Spinal cord (tissue), 10 donors: ENCODE measurements around the gene EFNA3. TPM values are rescaled to one million over a fixed set of nuclear protein-coding genes. Genes with fewer than 3 reads are reported as not detected.
A peak's percentile ranks its signal among the peaks of the same experiment; 100 is the strongest.

Experiments used
- DNase-seq, 6 donors: peaks; one replicate each; pipeline versions ENCODE4 v3.0.0 to v3.0.0-alpha.2; 2013 to 2015; ENCODE audit warnings: low spot score in 6 of 6, low read depth in 4 of 6
- H3K27ac ChIP-seq: one replicate; pipeline ENCODE4 v1.5.1; 2013; ENCODE audit warnings: low read depth, low read length, control low read depth
- H3K27me3 ChIP-seq: one replicate; pipeline ENCODE4 v1.6.1; 2013; ENCODE audit warnings: low read length; ENCODE audit not compliant: control insufficient read depth, insufficient read depth
- H3K36me3 ChIP-seq: one replicate; pipeline ENCODE4 v1.6.1; 2013; ENCODE audit warnings: low read length; ENCODE audit not compliant: control insufficient read depth, insufficient read depth
- H3K4me1 ChIP-seq: one replicate; pipeline ENCODE4 v1.6.1; 2013; ENCODE audit warnings: low read length; ENCODE audit not compliant: control insufficient read depth, insufficient read depth
- H3K4me3 ChIP-seq: one replicate; pipeline ENCODE4 v1.5.1; 2013; ENCODE audit warnings: low read depth, low read length, control low read depth
- H3K9me3 ChIP-seq: one replicate; pipeline ENCODE4 v1.6.1; 2013; ENCODE audit warnings: low read length; ENCODE audit not compliant: control insufficient read depth, insufficient read depth
- WGBS: methylation state at CpG from one replicate; pipeline ENCODE4 v1.1.5; 2013; ENCODE audit warnings: missing lambda C conversion rate; ENCODE audit not compliant: insufficient coverage; 5-methylcytosine and 5-hydroxymethylcytosine counted together
- polyA plus RNA-seq, 2 donors: library from polyadenylated mRNA; unstranded; fragments of 120-200 nt; gene quantifications; one replicate each; pipeline ENCODE4 v1.2.1, GENCODE V29; 2013; ENCODE audit not compliant: insufficient read length in 2 of 2
- total RNA-seq, 2 donors: library from RNA; depleted of rRNA in 1 of 2; stranded (reverse); fragments of 120-200 nt in 1 of 2; fragments of >200 nt in 1 of 2; gene quantifications; one replicate each; pipeline versions ENCODE4 v1.2.3 to v1.2.4, GENCODE V29; 2013 to 2014
- donor health status: healthy.

EFNA3 gene
- total and polyA plus RNA-seq, 4 donors, result 12.3 to 50.6 (median 30.1) TPM

- no peak overlapping the region for H3K27ac ChIP-seq
- H3K9me3 ChIP-seq, result no peaks in the 10 kb centered on the region
- peak in 3 of 6 donors; percentile 51 to 90 (median 90) for DNase-seq
- H3K27me3 ChIP-seq, result no peaks in the 10 kb centered on the region
- H3K36me3 ChIP-seq, result peaks cover 17% of the 10 kb centered on the region
- no peak overlapping the region for H3K4me3 ChIP-seq
- WGBS, result 25% methylated on average over 19 of the region's 29 CpGs
- peaks cover 29% of the 10 kb centered on the region for H3K4me1 ChIP-seq
Measured at GRCh38 chr1:155091071-155092051, 12.7 kb downstream of the EFNA3 start.

DNA sequence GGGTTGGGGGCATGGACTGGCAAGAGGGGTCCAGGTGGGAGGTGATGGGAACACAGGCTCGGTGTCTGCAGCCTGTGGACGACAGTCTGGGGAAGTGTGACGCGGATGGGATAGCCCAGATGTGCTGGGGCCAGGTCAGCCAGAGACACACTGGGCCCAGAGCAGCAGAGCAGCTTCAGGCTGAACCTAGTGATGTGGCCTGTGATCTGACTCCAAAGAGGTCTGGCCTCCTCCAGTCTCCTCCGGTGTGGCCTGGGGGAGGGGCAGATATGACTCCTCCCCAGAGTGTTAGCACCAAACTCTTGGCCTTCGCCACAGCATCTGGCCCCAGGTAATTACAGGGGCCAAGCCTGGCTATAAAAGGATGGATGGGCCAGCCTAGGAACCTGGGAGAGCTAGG, 13.5 kb downstream of the EFNA3 start:
- Histone ChIP-seq H3K4me3 (no peak overlapping the region), H3K36me3 (peaks cover 9% of the 10 kb centered on the region), H3K4me1 (peaks cover 24% of the 10 kb centered on the region), H3K27me3 (no peaks in the 10 kb centered on the region), H3K9me3 (no peaks in the 10 kb centered on the region), H3K27ac (no peak overlapping the region)
- DNase-seq, result no peak
- 84% methylated on average over 6 of the region's 6 CpGs for WGBS

DNA sequence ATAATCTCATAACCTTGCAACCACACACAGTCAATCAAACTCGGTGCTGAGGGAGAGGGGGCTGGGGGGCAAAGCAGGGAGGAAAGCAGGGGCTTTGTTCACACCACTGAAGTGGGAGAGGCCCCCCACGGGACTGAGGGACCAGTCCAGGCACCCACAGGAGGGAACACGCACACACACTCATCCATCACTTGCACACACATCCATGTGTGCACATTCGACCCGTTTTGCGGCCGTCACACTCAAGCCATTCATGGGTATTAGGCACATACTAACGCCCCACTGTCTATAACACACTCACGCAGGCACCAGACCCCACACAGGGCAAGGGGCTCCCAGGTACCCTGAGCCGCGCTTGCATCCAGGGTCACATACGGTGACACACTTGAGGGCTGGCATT, 14.0 kb downstream of the EFNA3 start:
- Histone ChIP-seq H3K4me3 (no peak overlapping the region), H3K27ac (no peak overlapping the region), H3K27me3 (no peaks in the 10 kb centered on the region), H3K36me3 (peaks cover 5% of the 10 kb centered on the region), H3K9me3 (no peaks in the 10 kb centered on the region), H3K4me1 (peaks cover 24% of the 10 kb centered on the region)
- no peak for DNase-seq
- WGBS, result 79% methylated on average over 12 of the region's 12 CpGs

- Histone ChIP-seq H3K27me3 (no peaks in the 10 kb centered on the region), H3K9me3 (no peaks in the 10 kb centered on the region), H3K27ac (peak overlapping the region; percentile 86), H3K4me1 (peaks cover 24% of the 10 kb centered on the region), H3K4me3 (no peak overlapping the region), H3K36me3 (peaks cover 5% of the 10 kb centered on the region)
- 19% methylated on average over 10 of the region's 13 CpGs for WGBS
- peak in 3 of 6 donors; percentile 60 to 93 (median 91) for DNase-seq
Measured at GRCh38 chr1:155093911-155094621, 15.4 kb downstream of the EFNA3 start.

GRCh38 chr1:155094622-155094948, 15.9 kb downstream of the EFNA3 start:
- peaks cover 5% of the 10 kb centered on the region for H3K36me3 ChIP-seq
- peak overlapping the region; percentile 86 for H3K27ac ChIP-seq
- whole genome bisulfite sequencing, result 71% methylated on average over 2 of the region's 2 CpGs
- no peaks in the 10 kb centered on the region for H3K27me3 ChIP-seq
- no peak overlapping the region for H3K4me3 ChIP-seq
- peaks cover 24% of the 10 kb centered on the region for H3K4me1 ChIP-seq
- no peak for DNase-seq
- no peaks in the 10 kb centered on the region for H3K9me3 ChIP-seq

- Histone ChIP-seq H3K27me3 (no peaks in the 10 kb centered on the region), H3K36me3 (no peaks in the 10 kb centered on the region), H3K4me1 (peaks cover 3% of the 10 kb centered on the region), H3K9me3 (no peaks in the 10 kb centered on the region), H3K4me3 (no peak overlapping the region), H3K27ac (no peak overlapping the region)
- WGBS, result 90% methylated on average over 2 of the region's 7 CpGs
- no peak for DNase-seq
Measured at GRCh38 chr1:155099331-155099730, 20.7 kb downstream of the EFNA3 start.

GRCh38 chr1:155103325-155103724, 24.7 kb downstream of the EFNA3 start:
- H3K27ac ChIP-seq, result no peak overlapping the region
- 67% methylated on average over 3 of the region's 9 CpGs for WGBS
- H3K9me3 ChIP-seq, result no peaks in the 10 kb centered on the region
- no peaks in the 10 kb centered on the region for H3K4me1 ChIP-seq
- H3K27me3 ChIP-seq, result no peaks in the 10 kb centered on the region
- H3K36me3 ChIP-seq, result no peaks in the 10 kb centered on the region
- no peak overlapping the region for H3K4me3 ChIP-seq
- no peak for DNase-seq

GRCh38 chr1:155104605-155105534, 26.2 kb downstream of the EFNA3 start:
- Histone ChIP-seq H3K4me1 (no peaks in the 10 kb centered on the region), H3K4me3 (no peak overlapping the region), H3K27ac (no peak overlapping the region), H3K27me3 (no peaks in the 10 kb centered on the region), H3K9me3 (no peaks in the 10 kb centered on the region), H3K36me3 (no peaks in the 10 kb centered on the region)
- 93% methylated on average over 6 of the region's 7 CpGs for WGBS
- DNase-seq, result no peak

GRCh38 chr1:155105604-155106011, 27.0 kb downstream of the EFNA3 start:
- Histone ChIP-seq H3K9me3 (no peaks in the 10 kb centered on the region), H3K36me3 (no peaks in the 10 kb centered on the region), H3K4me3 (no peak overlapping the region), H3K27me3 (no peaks in the 10 kb centered on the region), H3K27ac (no peak overlapping the region), H3K4me1 (no peaks in the 10 kb centered on the region)
- 52% methylated on average over 7 of the region's 7 CpGs for WGBS
- DNase-seq, result peak in 1 of 6 donors; percentile 67
